Stimulated activated CD8-positive, alpha-beta memory T cell treated with anti-CD3 and anti-CD28 coated beads, Interleukin-7, amount 100 ng/mL, for 1 hour (primary cell): ENCODE measurements around the gene SIGLEC9.

Experiments
- DNase-seq, 2 donors: peaks; one replicate each; pipeline ENCODE4 v3.0.0-alpha.2; 2020; ENCODE audit warnings: low read depth in 2 of 2

Gene SIGLEC9

GRCh38 chr19:51145916-51146493 is 21.3 kb downstream of the SIGLEC9 start:
- DNase-seq: no peak

- no peak for DNase-seq
Observed at GRCh38 chr19:51146751-51147150, 22.0 kb downstream of the SIGLEC9 start.

- DNase-seq: no peak
Observed at GRCh38 chr19:51147663-51148062, 23.0 kb downstream of the SIGLEC9 start.

GRCh38 chr19:51148580-51148979 is 23.9 kb downstream of the SIGLEC9 start:
- DNase-seq: no peak

- DNase-seq: no peak
Observed at GRCh38 chr19:51150627-51151026, 25.9 kb downstream of the SIGLEC9 start.

GRCh38 chr19:51156710-51157109 is 32.0 kb downstream of the SIGLEC9 start:
- no peak for DNase-seq

- no peak for DNase-seq
Observed at GRCh38 chr19:51157265-51157664, 32.6 kb downstream of the SIGLEC9 start.

- peak; percentile 62 to 66 for DNase-seq
Observed at GRCh38 chr19:51158474-51159129, 33.9 kb downstream of the SIGLEC9 start.

GRCh38 chr19:51159656-51160055 is 35.0 kb downstream of the SIGLEC9 start:
- DNase-seq: no peak

GRCh38 chr19:51161266-51161665 is 36.6 kb downstream of the SIGLEC9 start:
- DNase-seq: no peak

- no peak for DNase-seq
Observed at GRCh38 chr19:51161867-51162496, 37.3 kb downstream of the SIGLEC9 start.

GRCh38 chr19:51163257-51163656 is 38.6 kb downstream of the SIGLEC9 start:
- no peak for DNase-seq

GRCh38 chr19:51164215-51164614 is 39.5 kb downstream of the SIGLEC9 start:
- no peak for DNase-seq

GRCh38 chr19:51166846-51167490 is 42.3 kb downstream of the SIGLEC9 start:
- peak; percentile 15 to 17 for DNase-seq

- no peak for DNase-seq
Observed at GRCh38 chr19:51168564-51169282, 44.0 kb downstream of the SIGLEC9 start.

- peak; percentile 30 to 45 for DNase-seq
Observed at GRCh38 chr19:51169283-51169918, 44.7 kb downstream of the SIGLEC9 start.

GRCh38 chr19:51172223-51172622 is 47.5 kb downstream of the SIGLEC9 start:
- DNase-seq: no peak

GRCh38 chr19:51173681-51174080 is 49.0 kb downstream of the SIGLEC9 start:
- DNase-seq: no peak

GRCh38 chr19:51179256-51179655 is 54.5 kb downstream of the SIGLEC9 start:
- DNase-seq: no peak
